Omental fat pad (tissue), 4 donors: ENCODE measurements around the gene DYSF. TPM values are rescaled to one million over a fixed set of nuclear protein-coding genes. Genes with fewer than 3 reads are reported as not detected.

Source experiments
- ATAC-seq: fragments of 150-250 bp; one replicate; pipeline ENCODE4 v1.9.1; 2016; ENCODE audit warnings: mild to moderate bottlenecking, moderate library complexity; ENCODE audit not compliant: low FRiP score
- DNase-seq: peaks from one replicate; pipeline ENCODE4 v3.0.0-alpha.2; 2019; ENCODE audit warnings: low spot score
- total RNA-seq, 4 donors: library from RNA; depleted of rRNA; stranded (reverse); fragments of >200 nt; gene quantifications; one replicate each; pipeline ENCODE4 v1.1.0, GENCODE V29; 2016
- TF ChIP-seq, protein P1 (sequence below), 3 donors: fragments of 450-650 bp; IDR thresholded peaks; one replicate each; pipeline ENCODE4 v1.5.1; 2016 to 2017; ENCODE audit warnings: antibody characterized with exemption in 3 of 3, mild to moderate bottlenecking in 3 of 3, moderate library complexity in 2 of 3

Gene DYSF
- total RNA-seq, 4 donors from 2014 or later, result 7.9 to 70.5 (median 17.8) TPM

DNA sequence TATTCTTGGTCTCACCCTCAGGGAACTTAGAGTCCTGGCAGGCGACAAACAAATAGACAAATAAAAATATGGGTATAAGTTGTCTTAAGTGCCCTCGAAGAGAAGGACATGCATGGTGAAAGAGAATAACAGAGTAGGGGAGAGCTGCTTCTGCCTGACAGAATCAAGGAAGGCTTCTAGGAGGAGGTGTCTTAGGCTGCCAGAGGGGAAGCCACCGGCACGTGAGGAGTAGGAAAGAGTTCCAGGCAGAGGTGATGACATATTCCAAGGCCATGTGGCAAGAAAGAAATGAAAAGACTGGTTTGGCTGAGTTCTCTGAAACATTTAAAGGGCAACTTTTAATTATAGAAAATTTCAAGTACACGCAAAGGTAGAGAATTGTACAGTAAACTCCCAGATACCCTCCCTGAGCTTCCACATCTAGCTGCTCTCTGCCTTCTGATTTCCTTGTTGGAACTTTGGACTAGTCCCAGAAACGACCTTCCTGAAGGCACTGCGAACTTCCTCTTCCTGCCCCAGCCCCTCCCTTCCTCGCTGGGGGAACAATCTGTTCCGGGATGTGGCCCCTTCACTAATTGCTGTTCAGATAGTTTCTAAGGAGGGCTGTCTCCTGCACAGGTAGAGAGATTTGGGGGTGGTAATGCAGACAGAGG lies 91.7 kb downstream of the DYSF start:
- DNase-seq, result no peak
- no peak for ATAC-seq
- TF ChIP-seq, protein P1, sequence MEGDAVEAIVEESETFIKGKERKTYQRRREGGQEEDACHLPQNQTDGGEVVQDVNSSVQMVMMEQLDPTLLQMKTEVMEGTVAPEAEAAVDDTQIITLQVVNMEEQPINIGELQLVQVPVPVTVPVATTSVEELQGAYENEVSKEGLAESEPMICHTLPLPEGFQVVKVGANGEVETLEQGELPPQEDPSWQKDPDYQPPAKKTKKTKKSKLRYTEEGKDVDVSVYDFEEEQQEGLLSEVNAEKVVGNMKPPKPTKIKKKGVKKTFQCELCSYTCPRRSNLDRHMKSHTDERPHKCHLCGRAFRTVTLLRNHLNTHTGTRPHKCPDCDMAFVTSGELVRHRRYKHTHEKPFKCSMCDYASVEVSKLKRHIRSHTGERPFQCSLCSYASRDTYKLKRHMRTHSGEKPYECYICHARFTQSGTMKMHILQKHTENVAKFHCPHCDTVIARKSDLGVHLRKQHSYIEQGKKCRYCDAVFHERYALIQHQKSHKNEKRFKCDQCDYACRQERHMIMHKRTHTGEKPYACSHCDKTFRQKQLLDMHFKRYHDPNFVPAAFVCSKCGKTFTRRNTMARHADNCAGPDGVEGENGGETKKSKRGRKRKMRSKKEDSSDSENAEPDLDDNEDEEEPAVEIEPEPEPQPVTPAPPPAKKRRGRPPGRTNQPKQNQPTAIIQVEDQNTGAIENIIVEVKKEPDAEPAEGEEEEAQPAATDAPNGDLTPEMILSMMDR (IDR thresholded peaks at IDR 0.05), result no peak

DNA sequence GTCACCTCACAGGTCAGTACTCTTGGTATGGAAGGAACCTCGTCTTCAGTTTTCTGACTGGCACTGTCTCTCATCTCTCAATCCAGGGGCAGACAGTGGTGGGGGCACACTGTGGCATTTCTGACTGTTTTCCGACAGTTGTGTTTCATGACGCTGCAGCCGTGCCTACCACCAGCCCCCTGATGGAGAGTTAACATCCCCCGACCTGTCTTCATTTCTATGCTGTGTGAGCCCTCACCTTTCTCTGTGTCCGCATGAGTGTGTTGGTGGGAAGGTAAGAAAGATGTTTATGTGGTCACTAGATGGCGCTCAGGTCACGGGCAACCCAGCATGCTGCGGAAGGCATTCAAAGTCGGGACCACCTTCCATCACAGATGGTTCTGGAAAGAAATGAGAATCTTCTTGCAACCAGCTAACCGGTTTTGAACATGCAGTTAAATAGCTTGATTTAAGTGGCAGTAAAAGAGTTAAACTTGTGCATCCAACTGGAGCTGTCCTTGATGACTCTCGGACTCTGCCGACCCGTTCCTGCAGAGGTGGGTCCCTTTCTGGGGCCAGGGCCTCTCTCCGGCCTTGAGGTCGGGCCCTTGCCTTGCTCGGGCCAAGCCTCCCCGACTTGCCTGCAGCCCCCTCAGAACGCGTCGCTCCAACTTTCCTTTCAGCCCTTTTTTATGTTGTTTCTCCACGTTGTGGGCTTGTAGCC lies 92.4 kb downstream of the DYSF start:
- no peak for DNase-seq
- TF ChIP-seq, protein P1 (IDR thresholded peaks at IDR 0.05), result peak in 1 of 3 donors; percentile 18
- ATAC-seq, result no peak

DNA sequence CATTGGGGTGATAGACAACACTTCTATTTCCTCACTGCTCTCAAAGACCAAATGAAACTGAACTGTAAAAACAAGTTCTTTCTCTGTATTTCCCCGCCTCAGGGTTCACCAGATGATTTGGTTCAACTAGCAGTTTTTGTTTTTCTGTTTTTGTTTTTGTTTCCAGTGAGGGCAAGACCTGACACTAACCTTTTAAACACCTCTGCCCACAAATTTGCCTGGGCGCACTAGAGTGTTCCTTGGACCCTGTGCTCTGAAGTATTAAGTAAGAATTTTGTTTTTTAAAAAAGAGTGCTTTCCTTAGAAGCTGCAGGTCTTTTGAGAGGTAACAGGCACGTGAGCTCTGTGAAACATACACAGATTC lies 92.9 kb downstream of the DYSF start:
- TF ChIP-seq, protein P1 (IDR thresholded peaks at IDR 0.05), result no peak
- ATAC-seq (no peak), DNase-seq (no peak)

DNA sequence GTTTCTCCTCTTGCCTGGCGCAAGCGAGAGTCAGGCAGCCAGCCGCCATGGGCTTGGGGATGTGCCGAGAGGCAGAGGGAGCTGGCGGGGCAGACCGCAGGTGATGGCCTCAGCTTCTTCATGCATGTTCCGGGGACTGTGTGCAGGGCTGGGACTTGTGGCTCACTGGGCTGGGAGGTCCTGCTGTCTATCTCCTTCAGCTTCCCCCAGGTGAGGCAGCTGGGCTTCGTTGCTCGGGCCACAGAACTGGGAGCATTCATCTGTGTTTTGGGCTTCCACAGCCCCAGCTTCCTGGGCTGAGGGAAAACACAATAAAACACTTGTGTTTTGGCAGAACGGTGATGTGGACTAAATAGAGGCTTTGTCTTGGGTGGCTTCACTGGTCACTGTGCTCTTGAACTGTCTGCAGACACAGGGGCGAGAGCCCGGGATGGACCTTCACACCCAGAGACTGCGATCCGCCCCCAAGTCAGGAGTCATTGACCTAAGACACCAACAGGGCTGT lies 93.5 kb downstream of the DYSF start:
- TF ChIP-seq, protein P1 (IDR thresholded peaks at IDR 0.05), result no peak
- no peak for DNase-seq
- no peak for ATAC-seq

DNA sequence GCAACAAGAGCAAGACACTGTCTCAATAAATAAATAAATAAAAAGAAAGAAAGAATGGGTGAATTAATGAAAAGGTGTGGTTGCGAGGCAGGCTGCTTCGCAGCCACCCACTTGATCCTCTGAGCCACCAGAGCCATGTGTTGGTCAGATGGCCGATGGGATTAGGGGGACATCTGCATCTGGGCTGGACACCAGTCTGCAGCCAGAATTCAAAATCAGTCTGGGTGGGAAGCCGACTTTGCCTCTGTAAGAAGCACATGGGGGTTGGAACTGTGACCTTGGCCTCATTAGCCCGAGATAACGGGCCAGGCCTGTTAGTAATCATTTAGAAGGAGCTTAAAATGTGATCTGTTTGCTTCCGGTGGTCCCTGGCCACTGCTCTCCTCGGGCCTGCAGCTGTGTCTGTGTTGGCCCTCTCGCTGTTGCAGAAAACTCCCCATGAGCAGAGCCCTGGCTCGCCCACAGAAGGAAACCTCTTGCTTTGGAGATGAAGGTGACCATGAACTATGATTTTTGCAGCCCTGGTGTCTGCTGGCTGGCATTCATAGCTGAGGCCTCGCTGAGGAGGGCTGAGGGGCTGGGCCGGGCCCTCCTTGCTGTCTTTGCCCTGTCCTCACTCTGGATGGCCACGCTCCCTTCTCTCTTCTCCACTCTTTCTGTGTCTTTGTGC lies 94.4 kb downstream of the DYSF start:
- TF ChIP-seq, protein P1 (IDR thresholded peaks at IDR 0.05), result no peak
- DNase-seq (no peak), ATAC-seq (no peak)

DNA sequence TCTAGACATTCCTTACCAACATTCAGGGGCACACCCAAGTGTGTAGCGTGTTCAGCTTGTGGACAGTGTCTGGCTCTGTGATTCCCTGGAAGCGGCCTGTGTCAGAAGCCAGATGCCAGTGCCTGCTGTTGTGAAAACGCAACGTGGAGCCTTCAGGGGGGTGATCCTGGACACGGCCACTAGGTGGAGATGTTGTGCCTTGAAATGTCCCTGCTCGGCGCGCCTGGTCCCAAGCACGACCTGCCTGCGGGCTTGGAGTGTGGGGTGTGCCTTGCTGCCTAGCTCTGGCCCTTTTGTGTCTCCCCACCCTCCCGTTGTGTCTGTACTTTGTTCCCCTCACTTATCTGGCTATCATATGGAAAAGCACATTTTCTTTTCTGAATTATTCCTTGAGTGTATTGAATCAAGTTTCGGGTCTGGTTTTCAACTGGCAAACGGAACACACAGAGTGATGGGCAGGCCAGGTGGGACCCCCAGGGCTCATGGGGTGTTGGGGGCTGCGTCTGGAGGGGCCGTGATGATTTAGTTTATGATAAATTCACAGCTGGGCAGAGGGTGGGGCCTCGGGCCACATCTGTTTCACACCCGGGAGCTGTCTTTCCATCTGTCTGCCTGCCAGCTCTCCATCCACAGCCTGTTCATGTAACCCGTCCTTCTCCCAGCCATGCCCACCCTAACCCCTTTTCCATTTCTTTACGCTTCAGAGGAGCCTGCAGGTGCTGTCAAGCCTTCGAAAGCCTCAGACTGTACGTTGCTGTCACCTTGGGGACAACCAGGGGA lies 95.5 kb downstream of the DYSF start:
- peak; percentile 56 for ATAC-seq
- DNase-seq, result peak; percentile 43
- TF ChIP-seq, protein P1 (IDR thresholded peaks at IDR 0.05), result peak in 1 of 3 donors; percentile 62
